ENCODE measurements around the gene MTIF2.
"Not testable (repeated sequence)": the region's sequence is repeated elsewhere in the genome, so short reads cannot be mapped to it uniquely, and the experiment has no call there.

The MTIF2 gene

GRCh38 chr2:55191888-55192287, 77.1 kb downstream of the MTIF2 start:
- not testable (repeated sequence) for DNase-seq

- not testable (repeated sequence) for DNase-seq
Observed at GRCh38 chr2:55186837-55187236, 82.2 kb downstream of the MTIF2 start.

All from stimulated activated CD4-positive, alpha-beta T cell treated with anti-CD3 and anti-CD28 coated beads, Interleukin-1b, Interleukin-23, amount 100 ng/mL, for 48 hours (primary cell).